K562 (cell line): ENCODE results near the gene GPR32. TPM values are rescaled to one million over a fixed set of nuclear protein-coding genes. Genes with fewer than 3 reads are reported as not detected.

ENCODE experiments used
- ATAC-seq: fragments of 200-7000 bp; cut with Tn5 transposase; 3 replicates; pipeline ENCODE4 v1.9.1; 2020; ENCODE audit warnings: moderate library complexity
- BruUV-seq: library from RNA; stranded (reverse); fragments of 400-500 nt; replicated peaks from 2 replicates; lab custom pipeline; 2021; lab: Mats Ljungman, UMichigan
- CTCF ChIA-PET: fragments of 300-600 bp; formaldehyde crosslinking; extraction: SDS; loops from one replicate; lab custom pipeline; 2021; ENCODE audit warnings: low intra/inter-chr PET ratio; lab: Yijun Ruan, JAX
- POLR2A ChIA-PET: fragments of 300-600, 350-650 bp; sonication (Branson Sonifier 250); formaldehyde crosslinking; extraction: SDS; loops from one replicate; lab custom pipeline; 2021; ENCODE audit warnings: antibody characterized with exemption, inconsistent platforms; lab: Yijun Ruan, JAX
- DNase-seq, 4 experiments: peaks; one replicate each; pipeline versions ENCODE4 v3.0.0 to v3.0.0-alpha.2; 2011 to 2018; ENCODE audit warnings: low spot score in 3 of 4, mixed read lengths in 3 of 4; ENCODE audit errors: extremely low read depth in 1 of 4
- FAIRE-seq: peaks from 2 replicates; lab custom pipeline; 2011; peaks lifted over from hg19 to GRCh38; lab: Jason Lieb, UNC
- H2AFZ ChIP-seq: 2 replicates; pipeline ENCODE4 v1.6.0; 2011; ENCODE audit warnings: low read depth, low read length, control low read depth, inconsistent platforms
- H3K27ac ChIP-seq: fragments of 200-600 bp; 3 replicates; pipeline ENCODE4 v1.8.0; 2011; ENCODE audit warnings: low read depth, mild to moderate bottlenecking, control low read depth, inconsistent platforms, low read length, moderate library complexity, mixed read lengths; ENCODE audit errors: extremely low read depth
- H3K27me3 ChIP-seq, 2 experiments: fragments of 300-600 bp in 1 of 2; 2 replicates in 1 of 2; 3 replicates in 1 of 2; pipeline versions ENCODE4 v1.6.0 to v1.8.0; 2011; ENCODE audit warnings: inconsistent platforms in 2 of 2, low read length in 2 of 2, mild to moderate bottlenecking in 1 of 2, mixed read lengths in 1 of 2, moderate library complexity in 1 of 2; ENCODE audit not compliant: control insufficient read depth in 2 of 2, insufficient read depth in 2 of 2
- H3K36me3 ChIP-seq: fragments of 300-600 bp; 3 replicates; pipeline ENCODE4 v1.8.0; 2011; ENCODE audit warnings: mild to moderate bottlenecking, low read length, inconsistent platforms; ENCODE audit not compliant: control insufficient read depth, insufficient read depth
- H3K4me1 ChIP-seq, 2 experiments: fragments of 200-600 bp in 1 of 2; replicated peaks in 1 of 2; 2 replicates in 1 of 2; 3 replicates in 1 of 2; pipeline versions ENCODE4 v1.5.1 to v1.8.0; 2011; ENCODE audit warnings: inconsistent platforms in 2 of 2, low read length in 2 of 2, mild to moderate bottlenecking in 1 of 2, mixed read lengths in 1 of 2, moderate library complexity in 1 of 2; ENCODE audit not compliant: control insufficient read depth in 2 of 2, insufficient read depth in 2 of 2
- H3K4me2 ChIP-seq: 2 replicates; pipeline ENCODE4 v1.6.1; 2011; ENCODE audit warnings: low read length, control low read depth, inconsistent platforms, mixed read lengths; ENCODE audit not compliant: insufficient read depth
- H3K4me3 ChIP-seq: fragments of 200-600 bp; sonication (generic), shearing (Covaris generic); 2 replicates; pipeline ENCODE4 v1.5.1; 2016; ENCODE audit warnings: control low read depth, inconsistent platforms
- H3K79me2 ChIP-seq: fragments of 200-600 bp; 3 replicates; pipeline ENCODE4 v1.8.0; 2011; ENCODE audit warnings: low read length, inconsistent platforms; ENCODE audit not compliant: control insufficient read depth, insufficient read depth
- H3K9ac ChIP-seq, 2 experiments: 2 replicates each; pipeline versions ENCODE4 v1.6.0 to v1.6.1; 2011; ENCODE audit warnings: low read depth in 2 of 2, low read length in 2 of 2, control low read depth in 1 of 2, inconsistent platforms in 1 of 2, mild to moderate bottlenecking in 1 of 2, mixed read lengths in 1 of 2; ENCODE audit not compliant: insufficient read depth in 1 of 2
- H3K9me1 ChIP-seq: one replicate; pipeline ENCODE4 v1.6.0; 2011; ENCODE audit warnings: inconsistent platforms, mild to moderate bottlenecking, low read length, moderate library complexity; ENCODE audit not compliant: control insufficient read depth, insufficient read depth
- H3K9me3 ChIP-seq: replicated peaks from 2 replicates; pipeline ENCODE4 v1.5.1; 2011; ENCODE audit warnings: low read depth, low read length, inconsistent platforms; ENCODE audit not compliant: control insufficient read depth, insufficient read depth
- H4K20me1 ChIP-seq: replicated peaks from 2 replicates; pipeline ENCODE4 v1.6.1; 2011; ENCODE audit warnings: low read length, inconsistent platforms, mixed read lengths; ENCODE audit not compliant: control insufficient read depth, insufficient read depth
- BCOR ChIP-seq: fragments of 450-650 bp; IDR thresholded peaks from 2 replicates; pipeline ENCODE4 v1.6.1; 2016
- CBX8 ChIP-seq: fragments of 200-600 bp; sonication (generic); IDR thresholded peaks from 2 replicates; pipeline ENCODE4 v1.6.1; 2012; ENCODE audit warnings: borderline replicate concordance, mixed run types, low read depth, mild to moderate bottlenecking, moderate library complexity, mixed read lengths, low read length, control low read depth, inconsistent platforms; ENCODE audit not compliant: poor library complexity, severe bottlenecking; ENCODE audit errors: extremely low read depth
- CHCHD3 ChIP-seq: fragments of 250-450 bp; sonication (Bioruptor Pico); IDR thresholded peaks from 2 replicates; pipeline ENCODE4 v2.1.2; 2022; ENCODE audit warnings: mild to moderate bottlenecking
- CHD2 ChIP-seq: IDR thresholded peaks from 2 replicates; pipeline ENCODE4 v1.6.1; 2011; ENCODE audit warnings: low read depth, low read length
- CREB1 ChIP-seq, 2 experiments: sonication (generic) in 1 of 2; formaldehyde crosslinking in 1 of 2; IDR thresholded peaks; 2 replicates each; pipeline versions ENCODE4 v1.6.1 to v1.8.0; 2012 to 2022; ENCODE audit warnings: inconsistent platforms in 1 of 2, mild to moderate bottlenecking in 1 of 2, missing genetic modification reagents in 1 of 2, moderate library complexity in 1 of 2
- CREB3L1 ChIP-seq: fragments of 450-650 bp; IDR thresholded peaks from 2 replicates; pipeline ENCODE4 v1.6.1; 2014; ENCODE audit warnings: low read depth, mild to moderate bottlenecking, moderate library complexity, borderline replicate concordance
- CTCFL ChIP-seq: IDR thresholded peaks from 2 replicates; pipeline ENCODE4 v1.6.1; 2011; ENCODE audit warnings: borderline replicate concordance, low read depth, mild to moderate bottlenecking, moderate library complexity, low read length; ENCODE audit not compliant: insufficient read depth, poor library complexity, severe bottlenecking
- FOXJ2 ChIP-seq: fragments of 200-800 bp; sonication (Bioruptor generic); IDR thresholded peaks from 2 replicates; pipeline ENCODE4 v1.6.1; 2016; ENCODE audit warnings: missing genetic modification characterization, missing compliant biosample characterization
- MECOM ChIP-seq: fragments of 250-450 bp; sonication (Bioruptor Pico); IDR thresholded peaks from 2 replicates; pipeline ENCODE4 v1.8.0; 2022; ENCODE audit warnings: inconsistent platforms
- TEAD1 ChIP-seq, 2 experiments: fragments of 450-650 bp in 1 of 2; sonication (generic) in 1 of 2; formaldehyde crosslinking; IDR thresholded peaks; 2 replicates each; pipeline versions ENCODE4 v1.4.0 to v1.8.0; 2020 to 2022; ENCODE audit warnings: mild to moderate bottlenecking in 2 of 2, missing genetic modification reagents in 1 of 2
- ZEB2 ChIP-seq: fragments of 450-650 bp; IDR thresholded peaks from 2 replicates; pipeline ENCODE4 v1.6.1; 2016
- ZNF584 ChIP-seq: fragments of 200-800 bp; sonication (Bioruptor generic); IDR thresholded peaks from 2 replicates; pipeline ENCODE4 v1.6.1; 2016; ENCODE audit warnings: low read depth, mild to moderate bottlenecking, missing genetic modification characterization, missing compliant biosample characterization
- ZNF707 ChIP-seq: fragments of 250-450 bp; sonication (Bioruptor Pico); conservative IDR thresholded peaks from 2 replicates; pipeline ENCODE4 v1.8.0; 2022; ENCODE audit warnings: inconsistent platforms, mild to moderate bottlenecking, moderate library complexity
- WGBS: fragments of 100-300 bp; shearing (Covaris generic); methylation state at CpG from one replicate; pipeline ENCODE4 v1.1.6; 2016; ENCODE audit warnings: low coverage, mixed read lengths; ENCODE audit not compliant: insufficient coverage; ENCODE audit errors: missing lambda C conversion rate; 5-methylcytosine and 5-hydroxymethylcytosine counted together
- in situ Hi-C: fragments of 300-500 bp; cut with MboI; formaldehyde crosslinking; loops from 4 replicates; pipeline ENCODE4 v1.15.0; 2018; ENCODE audit warnings: inconsistent platforms, mixed read lengths
- intact Hi-C: fragments of 100-400 bp; cut with micrococcal nuclease; formaldehyde crosslinking; loops from 2 replicates; pipeline ENCODE4 v1.14.2; 2022
- polyA plus RNA-seq, 8 experiments: library from polyadenylated mRNA; depleted of rRNA in 4 of 8; stranded (reverse) in 5 of 8; unstranded in 3 of 8; fragments of >200 nt; fragmentation: Nextera tagmentation in 2 of 8; fragmentation: Illumina TruSeq in 1 of 8; extraction: Ambion mirVana in 2 of 8; extraction: Trizol in 1 of 8; gene quantifications; 2 replicates each; pipeline versions ENCODE4 v1.2.1 to v1.2.3, GENCODE V29; 2011 to 2014; ENCODE audit warnings: inconsistent platforms in 1 of 8, missing spikeins in 1 of 8
- total RNA-seq, 7 experiments: library from RNA; depleted of rRNA in 6 of 7; stranded (reverse); fragments of >200 nt in 6 of 7; fragmentation: Illumina TruSeq in 2 of 7; extraction: Trizol in 2 of 7; gene quantifications; 2 replicates each; pipeline versions ENCODE4 v1.2.1 to v1.2.3, GENCODE V29; 2011 to 2021; ENCODE audit warnings: low replicate concordance in 1 of 7
- TF ChIP-seq, protein P1 (sequence below): sonication (generic); formaldehyde crosslinking; IDR thresholded peaks from 2 replicates; pipeline ENCODE4 v1.5.0; 2020; ENCODE audit warnings: missing genetic modification reagents
- TF ChIP-seq, protein P2 (sequence below): fragments of 200-400 bp; formaldehyde crosslinking; IDR thresholded peaks from 2 replicates; pipeline ENCODE4 v1.6.1; 2017; ENCODE audit warnings: mild to moderate bottlenecking, low read depth, low read length, moderate library complexity

GPR32 gene
- total and polyA plus RNA-seq, 9 of the 15 experiments (the other 6 are each of a cell fraction or from before 2014, with no cell fraction given), result not detected

GRCh38 chr19:50770888-50771287, 624 bp downstream of the GPR32 start (continued):
- TF ChIP-seq FOXJ2 (tag) (no peak), ZNF584 (no peak), CBX8 (no peak), CHCHD3 (no peak), ZEB2 (no peak), TEAD1 (CRISPR knock-in tag; IDR thresholded peaks at IDR 0.05) (no peak), CREB1 (IDR thresholded peaks at IDR 0.05) (no peak), CREB1 (CRISPR knock-in tag; IDR thresholded peaks at IDR 0.05) (no peak), ZNF707 (CRISPR knock-in tag) (no peak), MECOM (CRISPR knock-in tag) (no peak)

- Histone ChIP-seq H3K4me3 (no peak overlapping the region), H3K4me2 (peak overlapping the region; percentile 14; the same call in 1 of the 2 replicates), H2AFZ (peak overlapping the region; percentile 86), H3K27ac (no peak overlapping the region; the same call in 1 of the 3 replicates), H4K20me1 (no peaks in the 10 kb centered on the region), H3K9me3 (no peaks in the 10 kb centered on the region), H3K27me3 (no peaks in the 10 kb centered on the region), H3K79me2 (no peaks in the 10 kb centered on the region), H3K9ac (no peak overlapping the region), H3K9me1 (no peaks in the 10 kb centered on the region), H3K36me3 (no peaks in the 10 kb centered on the region), H3K4me1 (peaks cover 14 to 22% of the 10 kb centered on the region in 2 experiments)
- in situ Hi-C loops, result no loop called here
- BruUV-seq, result no TSS peak
- CTCF ChIA-PET, result no interaction called here
- intact Hi-C loops, result no loop called here
- FAIRE-seq, result peak; percentile 77
- POLR2A ChIA-PET, result interaction anchor here (1.7 kb wide), 1 partner anchor 24 kb away, joined by 6 read pairs; no protein-coding TSS in a partner anchor
- 0% methylated on average over 2 of the region's 2 CpGs for WGBS
- ATAC-seq, result peak; percentile 91
- DNase-seq, result peak; percentile 66 to 90 (median 82)
- TF ChIP-seq CREB3L1 (peak; percentile 36; the same call in 1 of the 2 replicates), BCOR (peak; percentile 58), CTCFL (no peak), CHD2 (peak; percentile 39; the same call in 1 of the 2 replicates)
- TF ChIP-seq, protein P1, sequence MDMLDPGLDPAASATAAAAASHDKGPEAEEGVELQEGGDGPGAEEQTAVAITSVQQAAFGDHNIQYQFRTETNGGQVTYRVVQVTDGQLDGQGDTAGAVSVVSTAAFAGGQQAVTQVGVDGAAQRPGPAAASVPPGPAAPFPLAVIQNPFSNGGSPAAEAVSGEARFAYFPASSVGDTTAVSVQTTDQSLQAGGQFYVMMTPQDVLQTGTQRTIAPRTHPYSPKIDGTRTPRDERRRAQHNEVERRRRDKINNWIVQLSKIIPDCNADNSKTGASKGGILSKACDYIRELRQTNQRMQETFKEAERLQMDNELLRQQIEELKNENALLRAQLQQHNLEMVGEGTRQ (CRISPR knock-in tag), result peak; percentile 94
- TF ChIP-seq, protein P2, sequence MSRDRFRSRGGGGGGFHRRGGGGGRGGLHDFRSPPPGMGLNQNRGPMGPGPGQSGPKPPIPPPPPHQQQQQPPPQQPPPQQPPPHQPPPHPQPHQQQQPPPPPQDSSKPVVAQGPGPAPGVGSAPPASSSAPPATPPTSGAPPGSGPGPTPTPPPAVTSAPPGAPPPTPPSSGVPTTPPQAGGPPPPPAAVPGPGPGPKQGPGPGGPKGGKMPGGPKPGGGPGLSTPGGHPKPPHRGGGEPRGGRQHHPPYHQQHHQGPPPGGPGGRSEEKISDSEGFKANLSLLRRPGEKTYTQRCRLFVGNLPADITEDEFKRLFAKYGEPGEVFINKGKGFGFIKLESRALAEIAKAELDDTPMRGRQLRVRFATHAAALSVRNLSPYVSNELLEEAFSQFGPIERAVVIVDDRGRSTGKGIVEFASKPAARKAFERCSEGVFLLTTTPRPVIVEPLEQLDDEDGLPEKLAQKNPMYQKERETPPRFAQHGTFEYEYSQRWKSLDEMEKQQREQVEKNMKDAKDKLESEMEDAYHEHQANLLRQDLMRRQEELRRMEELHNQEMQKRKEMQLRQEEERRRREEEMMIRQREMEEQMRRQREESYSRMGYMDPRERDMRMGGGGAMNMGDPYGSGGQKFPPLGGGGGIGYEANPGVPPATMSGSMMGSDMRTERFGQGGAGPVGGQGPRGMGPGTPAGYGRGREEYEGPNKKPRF, result no peak
These were observed 2.2 kb downstream of the GPR32 start for GRCh38 chr19:50772476-50772875.
